ENCODE measurements around the gene BCORL1. TPM values are rescaled to one million over a fixed set of nuclear protein-coding genes. Genes with fewer than 3 reads are reported as not detected.

BCORL1 gene
- total RNA-seq, 1 experiment from 2014 or later = 0.46 TPM

DNA sequence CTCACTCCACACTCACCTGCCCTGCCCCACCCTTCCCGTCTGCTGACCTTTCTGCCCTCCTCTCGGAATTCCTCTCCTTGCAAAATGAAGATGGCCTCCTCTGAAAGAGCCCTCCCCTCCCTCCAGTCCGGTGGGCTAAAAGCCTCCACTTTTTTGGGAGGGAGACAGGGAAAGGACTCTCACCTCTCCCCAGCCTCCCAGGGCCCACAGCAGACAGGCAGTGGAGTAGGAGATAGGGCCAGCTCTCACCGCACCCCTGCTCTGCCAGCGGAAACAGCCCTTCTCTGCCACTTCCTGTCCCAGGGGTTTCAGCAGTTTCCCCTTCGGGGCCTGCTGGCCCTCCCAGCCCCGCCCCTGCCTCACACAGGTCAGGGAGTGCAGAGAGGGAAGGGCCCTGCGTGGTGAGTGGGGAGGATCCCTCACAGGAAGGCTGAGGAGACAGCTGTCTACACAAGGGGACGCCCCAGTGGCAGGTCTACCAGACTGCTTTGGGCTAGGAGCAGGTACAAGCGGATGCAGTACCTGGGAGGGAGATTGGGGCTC is 109.6 kb downstream of the BCORL1 start:
- DNase-seq (ENCODE audit: low spot score) = no peak

DNA sequence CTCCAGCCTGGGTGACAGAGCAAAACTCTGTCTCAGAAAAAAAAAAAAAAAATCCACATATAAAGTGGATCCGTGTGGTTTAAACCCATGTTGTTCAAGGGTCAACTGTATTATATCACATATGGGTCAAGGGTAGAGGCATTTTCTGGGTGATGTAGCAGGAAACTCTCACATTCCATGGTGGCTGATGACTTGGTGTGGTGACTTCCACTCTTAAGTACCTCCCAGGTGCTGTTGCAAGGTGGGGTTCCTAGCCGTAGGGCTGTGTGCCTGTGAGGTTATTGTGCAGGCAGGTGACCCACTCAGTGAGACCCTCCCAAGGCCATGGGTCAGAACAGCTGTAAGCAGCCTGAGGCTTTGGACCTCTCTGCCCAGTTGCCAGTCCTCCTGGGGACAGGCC is 110.8 kb downstream of the BCORL1 start:
- no peak for DNase-seq (ENCODE audit: low spot score)

DNA sequence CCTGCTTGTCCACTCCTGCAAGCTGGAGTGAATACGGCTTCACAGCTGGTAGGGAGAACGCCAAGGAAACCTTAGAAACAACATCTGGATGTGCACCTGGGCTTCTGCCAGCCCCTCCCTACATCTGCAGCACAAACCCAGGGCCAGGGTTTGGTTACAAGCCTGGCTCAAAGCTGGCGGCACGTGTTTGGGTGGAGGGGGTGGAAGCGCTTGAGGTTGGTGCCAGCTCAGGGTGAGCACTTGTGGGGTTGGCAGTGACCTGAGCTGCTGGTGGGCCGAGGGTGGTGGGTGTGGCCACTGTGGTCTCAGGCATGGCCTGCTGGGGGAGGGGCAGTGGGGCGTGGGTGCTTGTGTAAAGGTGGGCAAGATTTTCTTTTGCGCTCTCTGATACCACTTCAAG is 112.3 kb downstream of the BCORL1 start:
- no peak for DNase-seq (ENCODE audit: low spot score)

DNA sequence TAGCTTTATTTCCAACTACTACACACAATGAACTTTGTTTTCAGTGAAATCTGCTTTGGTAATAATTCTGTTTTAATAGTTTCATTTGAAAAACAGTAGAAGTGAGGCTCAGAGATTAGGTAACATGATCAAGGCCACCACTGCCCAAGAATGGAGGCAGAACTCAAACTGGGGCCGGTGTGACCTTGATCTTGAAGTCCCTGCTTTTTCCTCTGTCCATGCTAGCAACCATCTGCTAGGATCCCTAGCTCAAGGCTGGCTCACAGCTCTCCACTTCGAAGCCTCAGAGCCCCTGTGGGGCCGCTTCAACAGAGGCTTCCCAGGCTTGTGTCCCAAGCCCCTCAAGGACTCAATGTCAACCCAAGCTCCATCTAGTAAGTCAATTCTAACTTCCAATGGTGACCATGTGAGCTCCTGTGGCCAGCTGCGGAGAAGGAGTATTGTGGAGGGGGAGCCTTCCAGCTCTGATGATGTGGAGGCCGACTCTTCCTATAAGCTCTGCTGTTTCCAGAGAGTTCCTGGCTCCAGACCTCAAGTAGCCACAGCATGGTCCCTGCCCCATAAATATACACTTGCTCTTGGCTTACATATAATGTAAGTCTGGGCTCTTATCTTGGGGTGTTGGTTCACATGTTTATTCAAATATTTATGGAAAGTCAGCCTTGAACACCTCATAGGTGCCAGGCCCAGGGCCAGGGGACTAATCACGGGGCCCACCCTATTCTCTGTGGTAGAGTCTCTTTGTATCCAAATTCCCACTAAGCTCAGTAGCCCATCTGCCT is 113.0 kb downstream of the BCORL1 start:
- no peak for DNase-seq (ENCODE audit: low spot score)

DNA sequence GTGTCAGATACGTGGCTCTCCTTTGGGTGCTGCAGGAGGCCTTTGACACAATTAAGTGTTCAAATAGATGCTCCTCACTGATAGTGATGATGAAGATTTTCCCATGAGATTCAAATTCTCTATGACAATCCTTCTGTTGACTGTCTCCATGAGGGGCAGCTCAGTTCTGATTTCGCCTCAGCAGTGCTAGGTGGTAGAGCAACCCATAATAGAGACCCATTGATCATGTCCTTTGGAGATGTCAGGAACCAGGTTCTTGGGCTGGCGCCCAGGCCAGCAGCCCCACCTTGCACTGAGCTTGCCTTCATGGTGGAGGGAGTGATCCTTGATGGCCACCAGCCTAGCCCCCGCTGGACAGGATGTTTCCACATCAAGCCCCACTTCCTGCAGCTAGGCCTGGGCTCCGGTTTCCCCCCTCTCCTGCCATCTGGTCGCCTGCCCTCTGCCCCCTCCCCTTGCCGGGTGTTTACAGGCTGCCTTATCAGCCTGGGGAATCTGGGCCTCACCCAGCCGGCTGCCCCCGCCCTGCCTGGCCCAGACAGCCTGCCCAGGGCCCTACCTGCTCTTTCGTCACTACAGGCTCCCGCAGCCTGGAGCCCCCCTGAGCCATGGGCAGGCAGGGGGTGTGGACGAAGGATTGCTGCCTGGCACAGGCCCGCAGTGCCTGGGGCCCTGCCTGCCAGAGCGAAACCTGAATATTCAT is 115.2 kb downstream of the BCORL1 start:
- no peak for DNase-seq (ENCODE audit: low spot score)

DNA sequence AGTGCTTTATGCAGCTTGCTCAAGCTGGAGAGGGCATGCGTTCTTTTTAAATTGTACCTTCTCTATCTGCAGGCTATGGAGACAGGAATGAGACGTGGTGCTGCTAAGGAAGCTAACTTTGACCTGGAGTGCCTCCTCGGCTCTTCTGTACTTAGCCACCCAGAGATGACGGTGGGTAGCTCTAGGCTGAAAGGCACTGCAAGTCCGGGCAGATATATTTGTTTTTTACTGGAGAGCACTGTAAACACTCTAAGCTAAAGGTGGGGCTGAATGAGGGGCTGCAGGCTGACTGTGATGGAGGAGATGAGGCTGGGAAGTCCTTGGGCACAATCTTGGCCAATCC is 115.7 kb downstream of the BCORL1 start:
- no peak for DNase-seq (ENCODE audit: low spot score)

DNA sequence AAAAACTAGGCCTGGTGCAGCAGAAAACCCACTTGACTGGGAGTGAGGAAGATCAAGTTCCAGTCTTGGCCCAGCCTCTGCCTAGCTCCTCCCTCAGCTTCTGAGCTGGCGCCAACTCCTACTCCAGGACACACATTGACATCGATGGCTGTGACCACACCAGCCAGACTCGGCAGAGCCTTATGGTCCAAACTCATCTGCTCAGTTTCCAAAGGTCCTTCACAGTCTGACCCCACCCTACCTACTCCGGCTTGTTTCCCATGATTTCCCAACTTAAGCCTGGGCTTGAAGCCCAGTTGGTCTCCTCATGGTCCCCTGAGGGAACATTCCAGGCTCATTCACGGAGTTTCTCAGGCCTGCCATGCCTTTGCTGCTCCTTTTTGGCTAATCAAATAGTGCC is 117.7 kb downstream of the BCORL1 start:
- DNase-seq (ENCODE audit: low spot score) = no peak

DNA sequence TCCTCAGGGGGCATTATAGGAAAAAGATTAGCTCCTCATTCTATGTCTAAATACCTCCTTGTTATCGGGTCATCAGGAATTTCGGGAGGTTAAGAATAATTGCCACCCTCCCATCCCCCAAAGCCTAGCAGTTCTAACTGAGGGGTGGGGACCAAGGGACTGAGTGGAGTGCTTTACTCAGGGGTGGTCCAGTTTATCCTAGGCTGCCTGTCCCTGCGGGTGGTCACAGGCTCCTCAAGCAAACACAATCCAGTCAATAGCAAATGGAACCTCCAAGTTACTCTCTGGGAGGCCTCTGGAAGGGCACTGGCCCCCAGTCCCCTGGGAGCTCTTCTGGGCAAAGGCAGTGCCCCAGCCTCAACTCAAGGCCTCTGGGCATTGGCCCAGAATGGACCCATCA is 121.2 kb downstream of the BCORL1 start:
- DNase-seq (ENCODE audit: low spot score) = no peak

DNA sequence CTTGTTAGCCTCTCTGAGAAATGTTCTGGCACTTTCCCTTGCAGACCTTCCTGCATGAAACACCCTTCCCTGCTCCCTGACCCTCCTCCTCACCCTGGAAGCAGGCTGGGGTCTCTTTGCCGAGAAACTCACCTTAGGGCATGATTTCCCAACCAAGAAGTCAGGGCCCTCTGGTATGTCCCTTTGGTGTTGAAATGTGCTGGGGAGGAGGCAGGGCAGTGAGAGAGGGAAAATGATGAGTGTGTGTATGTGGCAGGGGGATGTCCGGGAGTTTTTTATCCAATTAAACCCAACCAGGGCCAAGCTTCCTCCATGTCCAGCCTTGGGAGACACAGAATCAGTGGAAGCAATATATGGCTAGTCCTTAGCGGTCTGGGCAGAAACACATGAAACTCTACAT is 122.8 kb downstream of the BCORL1 start:
- DNase-seq (ENCODE audit: low spot score) = no peak

DNA sequence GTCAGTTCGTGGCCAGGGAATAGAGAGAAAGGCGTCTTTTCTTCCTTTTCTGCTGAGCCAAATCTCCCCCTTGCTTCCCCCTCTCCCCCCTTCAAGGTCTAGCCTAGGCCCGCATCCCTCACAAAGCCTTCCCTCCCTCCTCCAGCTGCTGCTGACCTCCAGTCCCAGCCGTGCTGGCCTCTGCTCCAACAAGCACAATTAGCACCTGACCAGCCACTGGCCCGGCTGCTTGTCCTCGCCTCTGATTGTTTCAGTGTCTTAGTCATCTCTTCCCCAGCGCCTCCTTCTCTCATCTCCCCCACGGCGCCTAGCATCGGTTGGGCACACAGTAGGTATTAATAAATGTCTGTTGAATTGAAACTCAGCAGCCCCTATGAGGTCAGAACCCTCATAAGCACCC is 123.6 kb downstream of the BCORL1 start:
- DNase-seq (ENCODE audit: low spot score) = no peak

Other genes with a start within 250 kb of the BCORL1 start
- gene XPNPEP2, start 243.7 kb upstream of the BCORL1 start, total RNA-seq (2014; rRNA removed; shearing (Covaris generic)) = 0.12 TPM in 1 of 2 replicates, not detected in the other
- not detected in 2 replicates for gene SASH3, start 202.7 kb upstream of the BCORL1 start, total RNA-seq (2014; rRNA removed; shearing (Covaris generic))
- 16.0 and 24.5 TPM in 2 replicates for gene ZDHHC9, start 138.7 kb upstream of the BCORL1 start, total RNA-seq (2014; rRNA removed; shearing (Covaris generic))
- gene UTP14A, start 76.5 kb upstream of the BCORL1 start, total RNA-seq (2014; rRNA removed; shearing (Covaris generic)) = 27.1 and 37.9 TPM in 2 replicates
- 11.4 and 11.9 TPM in 2 replicates for gene ELF4, start 127.9 kb downstream of the BCORL1 start, total RNA-seq (2014; rRNA removed; shearing (Covaris generic))
- 35.4 and 37.8 TPM in 2 replicates for gene AIFM1, start 183.2 kb downstream of the BCORL1 start, total RNA-seq (2014; rRNA removed; shearing (Covaris generic))
- not detected in 2 replicates for gene RAB33A, start 189.3 kb downstream of the BCORL1 start, total RNA-seq (2014; rRNA removed; shearing (Covaris generic))